Neural cell (in vitro differentiated cells): Measurements from ENCODE around the gene VLDLR. TPM values are rescaled to one million over a fixed set of nuclear protein-coding genes. Genes with fewer than 3 reads are reported as not detected.

Experiments used
- H2AFZ ChIP-seq: fragments of 200-600, 300-800 bp; sonication (generic), shearing (Covaris generic); 2 replicates; pipeline ENCODE4 v1.6.0; 2014; ENCODE audit warnings: low read depth, mild to moderate bottlenecking, antibody characterized with exemption, low read length, moderate library complexity
- H3F3A ChIP-seq: fragments of 200-600 bp; shearing (Covaris generic); 2 replicates; pipeline ENCODE4 v1.6.1; 2016; ENCODE audit warnings: mild to moderate bottlenecking, moderate library complexity, mixed read lengths, antibody characterized with exemption, low read length; ENCODE audit not compliant: insufficient read depth, poor library complexity, severe bottlenecking
- H3K27ac ChIP-seq: fragments of 200-600, 300-800 bp; sonication (generic), shearing (Covaris generic); 2 replicates; pipeline ENCODE4 v1.5.1; 2014; ENCODE audit warnings: mild to moderate bottlenecking, low read length, moderate library complexity
- H3K27me3 ChIP-seq: fragments of 300-800, 200-600 bp; sonication (generic), shearing (Covaris generic); 2 replicates; pipeline ENCODE4 v1.6.0; 2014; ENCODE audit warnings: mild to moderate bottlenecking, low read depth, low read length, moderate library complexity; ENCODE audit not compliant: insufficient read depth
- H3K36me3 ChIP-seq: fragments of 300-800, 200-600 bp; sonication (generic), shearing (Covaris generic); 2 replicates; pipeline ENCODE4 v1.5.1; 2014; ENCODE audit warnings: mild to moderate bottlenecking, antibody characterized with exemption, low read length, moderate library complexity; ENCODE audit not compliant: insufficient read depth
- H3K4me2 ChIP-seq: fragments of 300-800, 200-600 bp; sonication (generic), shearing (Covaris generic); 2 replicates; pipeline ENCODE4 v1.6.0; 2014; ENCODE audit warnings: mild to moderate bottlenecking, low read length
- H3K4me3 ChIP-seq: fragments of 300-800, 200-600 bp; sonication (generic), shearing (Covaris generic); 2 replicates; pipeline ENCODE4 v1.5.1; 2014; ENCODE audit warnings: mild to moderate bottlenecking, low read length, moderate library complexity
- H3K79me2 ChIP-seq: fragments of 200-600 bp; shearing (Covaris generic); replicated peaks from 2 replicates; pipeline ENCODE4 v1.6.0; 2014; ENCODE audit warnings: mild to moderate bottlenecking, low read length, moderate library complexity; ENCODE audit not compliant: insufficient read depth
- H3K9ac ChIP-seq: fragments of 300-800, 200-600 bp; sonication (generic), shearing (Covaris generic); 2 replicates; pipeline ENCODE4 v1.6.1; 2016; ENCODE audit warnings: mild to moderate bottlenecking, low read length, mixed read lengths
- H3K9me2 ChIP-seq: fragments of 200-600 bp; shearing (Covaris generic); 2 replicates; pipeline ENCODE4 v1.6.1; 2016; ENCODE audit warnings: mild to moderate bottlenecking, low read length, mixed read lengths; ENCODE audit not compliant: insufficient read depth
- H3K9me3 ChIP-seq: fragments of 200-600, 300-800 bp; sonication (generic), shearing (Covaris generic); 2 replicates; pipeline ENCODE4 v1.6.1; 2016; ENCODE audit warnings: mild to moderate bottlenecking, mixed run types, low read length, moderate library complexity, mixed read lengths
- H4K20me1 ChIP-seq: fragments of 200-600 bp; shearing (Covaris generic); 2 replicates; pipeline ENCODE4 v1.6.1; 2016; ENCODE audit warnings: mild to moderate bottlenecking, mixed run types; ENCODE audit not compliant: insufficient read depth
- CTCF ChIP-seq: fragments of 450-650 bp; IDR thresholded peaks from 2 replicates; pipeline ENCODE4 v1.5.1; 2014; ENCODE audit warnings: antibody characterized with exemption, mild to moderate bottlenecking, moderate library complexity; ENCODE audit not compliant: poor library complexity, severe bottlenecking
- EP300 ChIP-seq: fragments of 450-650 bp; conservative IDR thresholded peaks from 2 replicates; pipeline ENCODE4 v1.6.1; 2014; ENCODE audit warnings: antibody characterized with exemption, mild to moderate bottlenecking, moderate library complexity; ENCODE audit not compliant: poor library complexity, severe bottlenecking
- EZH2 ChIP-seq: fragments of 200-600, 300-800 bp; shearing (Covaris generic), sonication (generic); IDR thresholded peaks from 2 replicates; pipeline ENCODE4 v1.6.1; 2014; ENCODE audit warnings: antibody characterized with exemption, low read length, borderline replicate concordance, mild to moderate bottlenecking; ENCODE audit not compliant: insufficient read depth, poor library complexity, severe bottlenecking
- MXI1 ChIP-seq: fragments of 450-650 bp; conservative IDR thresholded peaks from 2 replicates; pipeline ENCODE4 v1.6.1; 2014; ENCODE audit warnings: antibody characterized with exemption, mild to moderate bottlenecking; ENCODE audit not compliant: poor library complexity, severe bottlenecking
- POLR2AphosphoS5 ChIP-seq: IDR thresholded peaks from 2 replicates; pipeline ENCODE4 v1.6.1; 2012
- RAD21 ChIP-seq: fragments of 450-650 bp; conservative IDR thresholded peaks from 2 replicates; pipeline ENCODE4 v1.6.1; 2014; ENCODE audit warnings: antibody characterized with exemption, mild to moderate bottlenecking, moderate library complexity
- REST ChIP-seq: IDR thresholded peaks from 2 replicates; pipeline ENCODE4 v1.6.1; 2012; ENCODE audit warnings: borderline replicate concordance
- SMC3 ChIP-seq: fragments of 450-650 bp; conservative IDR thresholded peaks from 2 replicates; pipeline ENCODE4 v1.6.1; 2014; ENCODE audit warnings: antibody characterized with exemption, mild to moderate bottlenecking, moderate library complexity; ENCODE audit not compliant: poor library complexity
- TAF1 ChIP-seq: IDR thresholded peaks from 2 replicates; pipeline ENCODE4 v1.6.1; 2012; ENCODE audit warnings: low read depth
- polyA plus RNA-seq: library from polyadenylated mRNA; depleted of rRNA; stranded (reverse); fragments of >200 nt; gene quantifications from 2 replicates; pipeline ENCODE4 v1.2.3, GENCODE V29; 2014

The VLDLR gene
- polyA plus RNA-seq, 1 donor from 2014 or later: 62.7 TPM

GRCh38 chr9:2681981-2682380, 60.4 kb downstream of the VLDLR start:
- Histone ChIP-seq H3K27me3 (no peaks in the 10 kb centered on the region), H3K9me2 (no peaks in the 10 kb centered on the region), H3K4me2 (no peak overlapping the region), H3K9ac (no peak overlapping the region), H3K9me3 (no peaks in the 10 kb centered on the region), H4K20me1 (no peaks in the 10 kb centered on the region), H3K36me3 (no peaks in the 10 kb centered on the region), H3K27ac (no peak overlapping the region), H3K79me2 (no peaks in the 10 kb centered on the region), H3K4me3 (no peak overlapping the region), H2AFZ (no peak overlapping the region), H3F3A (no peaks in the 10 kb centered on the region)
- TF ChIP-seq MXI1: no peak
- TF ChIP-seq SMC3: no peak
- no peak for TF ChIP-seq CTCF

DNA sequence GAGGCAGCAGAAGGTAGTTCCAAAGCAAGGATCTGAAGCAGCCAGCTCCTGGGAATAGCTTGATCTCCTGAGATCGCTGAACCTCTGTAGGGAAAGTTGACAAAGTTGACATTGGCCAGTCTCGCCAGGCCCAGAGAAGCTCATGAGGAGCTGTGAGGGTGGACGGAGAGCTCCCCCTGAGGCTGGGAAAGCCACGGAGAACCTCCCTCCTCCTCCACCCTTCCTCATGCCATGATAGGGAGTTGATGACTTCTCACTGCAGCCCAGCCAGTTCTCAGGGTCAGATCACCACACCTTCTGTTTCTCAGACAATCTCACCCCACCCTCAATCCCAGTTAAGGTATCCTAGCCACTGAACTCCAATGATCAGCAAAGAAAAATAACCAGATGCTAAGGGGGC, 65.3 kb downstream of the VLDLR start:
- no peaks in the 10 kb centered on the region for H3K9me2 ChIP-seq
- H3K27ac ChIP-seq: no peak overlapping the region
- no peaks in the 10 kb centered on the region for H3K9me3 ChIP-seq
- H3K27me3 ChIP-seq: no peaks in the 10 kb centered on the region
- no peak overlapping the region for H3K4me3 ChIP-seq
- no peak overlapping the region for H3K9ac ChIP-seq
- no peaks in the 10 kb centered on the region for H4K20me1 ChIP-seq
- no peaks in the 10 kb centered on the region for H3K36me3 ChIP-seq
- H3K4me2 ChIP-seq: no peak overlapping the region
- TF ChIP-seq MXI1: no peak
- no peak for TF ChIP-seq CTCF
- no peak for TF ChIP-seq REST
- no peak for TF ChIP-seq SMC3
- TF ChIP-seq RAD21: no peak
- no peak for TF ChIP-seq TAF1
- no peak for TF ChIP-seq EP300
- no peak for TF ChIP-seq POLR2AphosphoS5
- TF ChIP-seq EZH2: no peak
- H3F3A ChIP-seq: no peaks in the 10 kb centered on the region
- H3K79me2 ChIP-seq: no peaks in the 10 kb centered on the region
- no peak overlapping the region for H2AFZ ChIP-seq
